HCT116 (cell line): Measurements from ENCODE around the gene SYT11. TPM values are rescaled to one million over a fixed set of nuclear protein-coding genes. Genes with fewer than 3 reads are reported as not detected.

Experiments used
- ATAC-seq: fragments of 200-7000 bp; cut with Tn5 transposase; 2 replicates; pipeline ENCODE4 v1.9.1; 2020; ENCODE audit warnings: mild to moderate bottlenecking, moderate library complexity
- BruUV-seq: library from RNA; stranded (reverse); fragments of 400-500 nt; replicated peaks from 2 replicates; lab custom pipeline; 2021; lab: Mats Ljungman, UMichigan
- CTCF ChIA-PET: fragments of 300-600 bp; sonication (Branson Sonifier 250); formaldehyde crosslinking; loops from one replicate; lab custom pipeline; 2021; ENCODE audit warnings: antibody characterized with exemption; lab: Charles Lee
- POLR2A ChIA-PET: fragments of 300-600, 350-600 bp; sonication (Branson Sonifier 250); formaldehyde crosslinking; loops from one replicate; lab custom pipeline; 2021; ENCODE audit warnings: antibody characterized with exemption; lab: Charles Lee
- RAD21 ChIA-PET, 2 experiments: fragments of 300-600 bp; sonication (Branson Sonifier 250); formaldehyde crosslinking; loops; one replicate each; lab custom pipeline; 2023; ENCODE audit warnings: low total read pairs in 2 of 2; ENCODE audit not compliant: uncharacterized antibody in 2 of 2, unreplicated experiment in 2 of 2, low non-redundant PET in 1 of 2; lab: Charles Lee
- DNase-seq: peaks from one replicate; pipeline ENCODE4 v3.0.0-alpha.2; 2010; ENCODE audit warnings: low read depth, low spot score
- H2AFZ ChIP-seq: fragments of 200-600 bp; shearing (Covaris generic), sonication (generic); 2 replicates; pipeline ENCODE4 v1.6.1; 2017; ENCODE audit warnings: low read depth, mixed run types, mixed read lengths, antibody characterized with exemption, low read length; ENCODE audit not compliant: poor library complexity, severe bottlenecking
- H3K27ac ChIP-seq: 2 replicates; pipeline ENCODE4 v1.5.1; 2012; ENCODE audit warnings: low read depth, low read length
- H3K27me3 ChIP-seq: fragments of 200-600 bp; sonication (generic); 2 replicates; pipeline ENCODE4 v1.6.1; 2016; ENCODE audit warnings: mixed run types, low read length, mixed read lengths; ENCODE audit not compliant: insufficient read depth
- H3K36me3 ChIP-seq, 2 experiments: fragments of 200-500 bp in 1 of 2; fragments of 200-600 bp in 1 of 2; sonication (Bioruptor generic) in 1 of 2; sonication (generic) in 1 of 2; 2 replicates each; pipeline versions ENCODE4 v1.5.1 to v1.6.1; 2014 to 2016; ENCODE audit warnings: low read length in 2 of 2, inconsistent platforms in 1 of 2, mixed read lengths in 1 of 2, mixed run types in 1 of 2; ENCODE audit not compliant: insufficient read depth in 2 of 2, control insufficient read depth in 1 of 2
- H3K4me1 ChIP-seq, 2 experiments: fragments of 200-600 bp in 1 of 2; sonication (generic) in 1 of 2; 2 replicates each; pipeline versions ENCODE4 v1.5.1 to v1.6.1; 2012 to 2017; ENCODE audit warnings: low read length in 2 of 2, inconsistent platforms in 1 of 2, mild to moderate bottlenecking in 1 of 2, mixed read lengths in 1 of 2, mixed run types in 1 of 2, moderate library complexity in 1 of 2; ENCODE audit not compliant: insufficient read depth in 2 of 2, control insufficient read depth in 1 of 2
- H3K4me2 ChIP-seq: fragments of 200-600 bp; sonication (generic); 2 replicates; pipeline ENCODE4 v1.6.1; 2017; ENCODE audit warnings: mixed run types, low read length, mixed read lengths
- H3K4me3 ChIP-seq, 2 experiments: fragments of 200-600 bp in 1 of 2; sonication (generic) in 1 of 2; replicated peaks in 1 of 2; 2 replicates each; pipeline ENCODE4 v1.5.1; 2011 to 2016; ENCODE audit warnings: low read length in 2 of 2, control low read depth in 1 of 2, low read depth in 1 of 2, mild to moderate bottlenecking in 1 of 2, mixed read lengths in 1 of 2, mixed run types in 1 of 2
- H3K79me2 ChIP-seq: fragments of 200-600 bp; sonication (generic); 2 replicates; pipeline ENCODE4 v1.6.1; 2017; ENCODE audit warnings: mild to moderate bottlenecking, mixed run types, low read length, moderate library complexity, mixed read lengths; ENCODE audit not compliant: insufficient read depth
- H3K9ac ChIP-seq: fragments of 200-600 bp; sonication (generic); 2 replicates; pipeline ENCODE4 v1.6.1; 2016; ENCODE audit warnings: low read length, mixed read lengths
- H3K9me2 ChIP-seq: fragments of 200-600 bp; sonication (generic), shearing (Covaris generic); 2 replicates; pipeline ENCODE4 v1.6.1; 2017; ENCODE audit warnings: mixed run types, mild to moderate bottlenecking, moderate library complexity; ENCODE audit not compliant: insufficient read depth
- H3K9me3 ChIP-seq, 2 experiments: fragments of 200-500 bp in 1 of 2; fragments of 200-600 bp in 1 of 2; sonication (Bioruptor generic) in 1 of 2; sonication (generic) in 1 of 2; 2 replicates each; pipeline ENCODE4 v1.6.1; 2014 to 2017; ENCODE audit warnings: low read length in 2 of 2, mixed read lengths in 2 of 2, inconsistent platforms in 1 of 2, low read depth in 1 of 2, mild to moderate bottlenecking in 1 of 2, mixed run types in 1 of 2, moderate library complexity in 1 of 2; ENCODE audit not compliant: control insufficient read depth in 1 of 2, insufficient read depth in 1 of 2
- H4K20me1 ChIP-seq: fragments of 200-600 bp; sonication (generic), shearing (Covaris generic); 2 replicates; pipeline ENCODE4 v1.6.1; 2017; ENCODE audit warnings: mixed run types, mild to moderate bottlenecking, moderate library complexity; ENCODE audit not compliant: insufficient read depth
- CBX3 ChIP-seq: IDR thresholded peaks from 2 replicates; pipeline ENCODE4 v1.6.1; 2012; ENCODE audit warnings: low read depth
- CTCF ChIP-seq, 3 experiments: fragments of 200-600 bp in 1 of 3; sonication (generic) in 1 of 3; IDR thresholded peaks in 2 of 3; conservative IDR thresholded peaks in 1 of 3; 2 replicates each; pipeline ENCODE4 v1.5.1; 2012 to 2017; ENCODE audit warnings: low read depth in 2 of 3, low read length in 2 of 3, antibody characterized with exemption in 1 of 3, borderline replicate concordance in 1 of 3, control low read depth in 1 of 3, mild to moderate bottlenecking in 1 of 3, mixed read lengths in 1 of 3, mixed run types in 1 of 3, moderate library complexity in 1 of 3; ENCODE audit not compliant: insufficient read depth in 1 of 3
- EGR1 ChIP-seq: IDR thresholded peaks from 2 replicates; pipeline ENCODE4 v1.6.1; 2012; ENCODE audit warnings: low read depth
- ELF1 ChIP-seq: IDR thresholded peaks from 2 replicates; pipeline ENCODE4 v1.6.1; 2012; ENCODE audit warnings: low read depth, borderline replicate concordance
- EZH2 ChIP-seq: fragments of 200-600 bp; sonication (generic); IDR thresholded peaks from 2 replicates; pipeline ENCODE4 v1.6.1; 2017; ENCODE audit warnings: antibody characterized with exemption, mixed run types
- FOSL1 ChIP-seq: IDR thresholded peaks from 2 replicates; pipeline ENCODE4 v1.6.1; 2012; ENCODE audit warnings: low read depth
- POLR2A ChIP-seq: IDR thresholded peaks from 2 replicates; pipeline ENCODE4 v1.7.0; 2011; ENCODE audit warnings: borderline replicate concordance; ENCODE audit not compliant: insufficient read depth, insufficient read length; ENCODE audit errors: extremely low read depth
- RAD21 ChIP-seq: IDR thresholded peaks from 2 replicates; pipeline ENCODE4 v1.6.1; 2012; ENCODE audit warnings: low read depth, mild to moderate bottlenecking
- intact Hi-C: fragments of 100-400 bp; cut with micrococcal nuclease; formaldehyde crosslinking; loops from 2 replicates; pipeline ENCODE4 v1.10.0; 2022
- total RNA-seq: library from RNA; stranded (reverse); gene quantifications from one replicate; pipeline ENCODE4 v1.2.1, GENCODE V29; 2021; ENCODE audit not compliant: unreplicated experiment
- TF ChIP-seq, protein P1 (sequence below): IDR thresholded peaks from 2 replicates; pipeline ENCODE4 v1.6.1; 2012

Gene SYT11
- total RNA-seq, 1 experiment from 2014 or later: 0.17 TPM

DNA sequence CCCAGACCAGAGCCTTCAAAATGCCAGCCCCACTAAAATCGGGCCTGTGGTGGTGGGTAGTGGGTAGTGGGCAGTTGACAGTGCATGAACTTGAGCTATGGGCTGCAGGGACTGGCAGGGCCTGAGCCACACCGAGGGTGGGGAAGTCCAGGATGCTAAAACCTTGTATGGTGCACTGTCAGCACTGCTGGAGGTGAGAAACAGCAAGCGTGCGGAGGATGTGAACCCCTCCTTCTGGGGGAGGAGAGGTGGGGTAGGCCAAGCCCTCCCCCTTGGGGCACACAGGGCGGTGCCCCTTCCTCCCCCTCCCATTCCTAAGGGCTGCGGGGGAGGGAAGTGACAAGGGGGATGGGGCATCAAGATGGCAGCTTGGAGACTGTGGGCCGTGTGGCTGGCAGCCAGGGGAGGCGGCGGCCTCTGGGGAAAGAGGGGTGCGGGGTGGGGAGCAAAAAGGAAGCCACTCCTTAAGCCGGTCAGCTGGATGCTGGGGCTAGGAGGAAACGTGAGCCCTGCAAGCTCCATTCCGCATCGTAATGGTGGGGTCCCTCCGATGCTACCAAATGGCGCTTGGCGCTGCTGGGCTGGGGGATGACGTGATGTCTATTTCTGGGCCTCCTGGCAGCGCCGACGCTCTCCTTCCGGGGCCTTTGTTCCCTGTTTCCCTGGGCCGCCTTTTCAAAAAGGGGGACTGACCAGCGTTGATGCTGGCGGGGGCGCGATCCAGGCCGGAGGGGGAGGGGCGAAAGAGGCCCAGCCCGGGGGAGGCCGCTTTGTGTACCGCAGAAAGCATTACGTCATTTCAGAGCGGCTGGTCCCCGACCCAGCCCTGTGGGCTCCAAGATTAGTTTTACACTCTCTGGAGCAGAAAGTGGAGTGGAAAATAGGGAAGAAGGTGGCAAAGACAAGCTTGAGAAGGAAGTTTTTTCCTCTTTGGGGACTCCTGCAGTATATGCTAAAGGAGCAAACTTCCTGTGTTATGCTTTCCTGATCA is 809 bp downstream of the SYT11 start:
- ChIA-PET CTCF (no interaction called here), RAD21 (no interaction called here), POLR2A (interaction anchor here (1.0 kb wide), 1 partner anchor 7 kb away, joined by 3 read pairs; no protein-coding TSS in a partner anchor)
- Histone ChIP-seq H3K9me2 (no peaks in the 10 kb centered on the region), H2AFZ (no peak overlapping the region), H3K4me1 (peaks cover 3 to 21% of the 10 kb centered on the region in 2 experiments; a peak in 3 of 4 replicates), H3K9me3 (no peaks in the 10 kb centered on the region), H3K27me3 (peaks cover 9% of the 10 kb centered on the region), H3K4me3 (no peak overlapping the region), H3K27ac (no peak overlapping the region), H4K20me1 (no peaks in the 10 kb centered on the region), H3K4me2 (no peak overlapping the region), H3K79me2 (peaks cover 18% of the 10 kb centered on the region), H3K9ac (no peak overlapping the region), H3K36me3 (no peaks in the 10 kb centered on the region)
- BruUV-seq: no TSS peak
- no peak for TF ChIP-seq RAD21
- no peak for TF ChIP-seq CBX3
- no peak for TF ChIP-seq CTCF (IDR thresholded peaks at IDR 0.05 in 2 of 3, conservative IDR thresholded peaks at IDR 0.05 in 1 of 3; ENCODE audit: borderline replicate concordance in 1 of 3, insufficient read depth in 1 of 3, low read depth in 2 of 3, low read length in 2 of 3)
- TF ChIP-seq ELF1: no peak
- TF ChIP-seq EZH2: no peak
- TF ChIP-seq EGR1: no peak
- no peak for TF ChIP-seq POLR2A
- TF ChIP-seq FOSL1: no peak
- TF ChIP-seq, protein P1, sequence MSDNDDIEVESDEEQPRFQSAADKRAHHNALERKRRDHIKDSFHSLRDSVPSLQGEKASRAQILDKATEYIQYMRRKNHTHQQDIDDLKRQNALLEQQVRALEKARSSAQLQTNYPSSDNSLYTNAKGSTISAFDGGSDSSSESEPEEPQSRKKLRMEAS: no peak
- DNase-seq: no peak
- intact Hi-C loops: no loop called here
- ATAC-seq: no peak
